ENCODE data around the gene TRIP13.

TRIP13 gene

DNA sequence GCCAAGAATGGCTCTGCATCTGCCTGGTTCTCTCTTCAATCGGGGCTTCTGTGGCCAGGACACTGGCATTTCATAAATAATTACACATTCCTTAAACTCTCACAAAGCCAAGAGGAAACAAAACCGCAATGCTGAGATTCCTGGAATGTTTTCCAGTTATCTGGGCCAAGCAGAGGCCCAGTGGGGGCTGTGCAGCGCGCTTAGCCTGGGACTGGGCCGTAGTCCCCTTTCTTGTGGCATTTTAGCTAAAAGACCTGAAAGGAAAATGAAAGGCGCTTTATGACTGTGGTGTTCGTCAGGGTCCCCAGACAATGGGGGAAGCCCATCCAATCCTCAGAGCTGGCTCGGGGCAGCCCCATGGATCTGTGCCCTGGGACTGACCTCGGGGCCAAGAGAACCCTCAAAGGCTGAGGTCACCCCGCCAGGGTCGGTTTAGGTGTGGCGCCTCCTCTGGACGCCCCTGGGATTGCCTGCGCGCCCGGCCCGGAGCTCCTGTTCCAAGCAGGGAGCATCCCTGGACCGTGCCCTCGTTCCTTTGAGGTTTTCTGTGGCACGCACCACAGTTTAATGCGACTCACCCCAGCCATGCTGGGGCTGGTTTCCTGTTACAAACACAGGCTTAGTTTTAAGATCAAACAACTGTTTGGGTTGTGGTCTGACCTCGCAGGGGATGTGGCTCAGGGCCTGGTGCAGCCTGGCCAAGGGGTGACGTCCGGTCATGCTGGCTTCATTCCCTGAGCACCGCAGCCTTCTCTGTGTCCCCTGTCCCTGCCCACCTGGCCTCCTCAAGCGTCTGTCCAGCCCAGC lies 64.5 kb downstream of the TRIP13 start:
- peak; percentile 94 for DNase-seq

DNA sequence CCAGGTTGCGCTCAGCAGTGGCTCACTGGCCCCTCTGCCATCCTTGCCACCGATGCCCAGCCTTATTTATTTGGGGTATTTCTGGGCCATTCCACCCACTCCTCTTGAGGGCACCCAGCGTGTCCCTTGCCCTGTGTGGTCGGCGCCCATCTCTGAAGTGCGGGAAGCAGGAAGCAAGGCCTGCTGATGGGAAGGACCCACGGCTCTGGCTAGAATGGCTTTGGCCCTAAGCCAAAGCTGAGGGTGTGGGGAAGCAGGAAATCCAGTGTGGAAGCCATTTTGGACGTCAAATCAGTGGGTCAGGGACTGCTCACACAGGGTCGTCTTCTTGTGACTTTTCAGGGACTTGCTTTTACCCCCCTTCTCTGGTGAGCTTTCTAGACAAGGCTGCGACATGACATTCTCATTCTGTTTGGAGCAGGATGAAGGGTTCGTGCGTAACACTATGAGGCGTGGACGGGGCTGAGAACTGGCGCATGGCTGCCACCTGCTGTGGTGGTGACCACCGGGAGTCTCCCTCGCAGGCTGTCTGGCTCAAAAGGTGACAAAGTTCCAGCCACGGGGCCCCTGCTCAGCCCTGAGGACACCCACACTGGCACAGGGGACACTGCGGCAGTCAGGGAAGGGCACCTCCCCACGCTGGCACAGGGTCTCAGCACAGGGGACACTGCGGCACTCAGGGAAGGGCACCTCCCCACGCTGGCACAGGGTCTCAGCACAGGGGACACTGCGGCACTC lies 65.2 kb downstream of the TRIP13 start:
- DNase-seq: no peak

DNA sequence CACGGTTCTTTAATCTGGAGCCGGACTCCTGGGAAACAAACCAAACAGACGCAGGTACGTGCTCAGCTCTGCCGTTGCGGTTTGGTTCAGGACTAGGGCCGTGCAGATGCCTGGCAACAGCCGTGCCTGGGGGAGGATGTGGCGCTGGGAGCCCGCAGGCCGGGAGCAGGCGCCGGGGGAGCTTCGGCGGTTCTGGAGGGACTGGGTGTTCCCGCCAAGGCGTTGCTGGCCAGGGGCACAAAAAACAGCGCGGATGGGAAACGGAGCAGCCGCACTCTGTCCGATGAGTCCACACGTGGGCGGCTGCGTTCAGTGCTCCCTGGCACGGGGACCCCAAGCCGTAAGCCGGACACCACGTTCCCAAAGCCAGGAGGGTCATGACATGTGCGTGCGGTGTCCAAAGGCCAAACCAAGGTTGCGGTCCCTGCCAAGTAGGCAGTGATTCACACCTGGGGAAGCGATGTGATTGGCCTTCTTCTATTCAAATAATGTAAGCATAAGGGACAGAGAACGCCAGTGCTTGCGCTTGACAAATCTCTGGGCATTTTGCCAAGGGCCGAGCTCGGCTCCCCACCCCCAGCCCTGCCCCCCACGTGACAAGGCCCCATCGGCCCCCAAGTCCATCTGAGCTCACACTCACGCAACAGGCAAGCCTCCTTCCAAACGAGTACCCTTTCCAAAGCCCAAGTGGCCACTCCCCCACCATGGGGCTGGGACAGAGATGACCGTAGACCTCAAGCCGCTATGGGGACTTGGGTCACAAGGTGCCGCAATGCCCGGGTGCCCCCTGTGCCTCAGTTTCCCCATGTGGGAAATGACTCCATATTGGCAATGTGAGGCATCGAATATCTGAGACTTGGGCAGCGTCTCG lies 66.3 kb downstream of the TRIP13 start:
- no peak for DNase-seq

DNA sequence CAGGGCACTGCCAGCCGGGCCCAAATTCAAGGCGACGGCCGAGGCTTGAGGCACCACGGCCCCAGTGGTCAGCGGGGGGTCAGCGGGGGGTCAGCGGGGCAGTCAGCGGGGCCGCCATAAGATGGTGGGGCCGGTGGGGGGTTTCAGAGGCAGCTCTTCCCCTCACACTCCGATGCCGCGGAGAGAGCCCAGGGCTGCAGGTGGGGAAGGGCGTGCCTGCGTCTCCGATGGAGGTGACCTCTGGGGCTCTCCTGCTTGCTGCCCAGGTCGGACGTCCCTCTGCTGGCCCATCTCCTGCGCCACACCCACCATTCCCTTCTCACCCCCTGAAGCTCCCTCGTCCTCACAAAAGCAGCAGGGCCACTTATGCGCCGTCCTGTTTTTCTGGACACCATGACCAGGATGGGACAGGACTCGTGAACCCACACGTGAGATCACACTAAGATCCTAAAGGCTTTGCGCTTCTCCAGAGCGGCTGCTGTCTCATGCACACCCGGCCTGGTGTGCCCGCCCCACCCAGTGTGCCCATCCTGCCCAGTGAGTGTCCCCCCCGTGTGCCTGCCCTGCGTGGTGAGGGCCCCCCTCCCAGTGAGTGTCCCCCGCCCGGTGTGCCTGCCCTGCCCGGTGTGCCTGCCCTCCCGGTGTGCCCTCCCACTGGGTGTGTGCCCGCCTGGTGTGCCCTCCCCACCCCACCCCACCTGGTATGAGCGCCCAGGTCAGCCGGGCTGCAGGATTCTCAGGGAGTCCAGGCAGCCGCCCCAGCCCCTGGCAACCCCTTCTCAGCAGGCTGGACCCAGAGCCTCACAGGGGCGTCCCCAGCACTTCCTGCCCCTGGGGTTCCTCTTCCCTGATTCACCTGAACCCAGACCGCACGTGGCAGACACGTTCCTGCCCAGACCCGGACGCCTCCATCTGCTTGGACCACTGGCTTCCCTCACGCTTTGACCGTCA lies 67.2 kb downstream of the TRIP13 start:
- no peak for DNase-seq

DNA sequence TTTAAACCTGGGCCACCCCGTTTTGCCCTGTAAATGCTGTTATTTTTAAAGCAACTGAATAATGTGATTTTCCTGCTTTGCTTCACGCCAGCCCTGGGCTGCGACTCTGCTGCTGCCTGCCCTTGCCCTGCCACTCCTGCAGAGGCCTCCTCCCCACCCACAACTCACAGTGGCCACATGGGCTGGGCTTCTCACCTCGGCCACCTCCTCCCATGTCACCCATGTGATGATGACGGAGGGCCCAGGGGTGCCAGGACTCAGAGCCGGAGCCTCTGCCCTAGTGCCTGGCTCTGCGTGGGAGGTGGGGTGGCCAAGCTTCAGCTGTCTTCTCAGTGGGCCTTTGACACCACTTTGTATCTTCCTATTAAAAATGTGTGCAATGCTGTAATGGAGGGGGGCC lies 67.9 kb downstream of the TRIP13 start:
- DNase-seq: no peak

- DNase-seq: no peak
Measured at GRCh38 chr5:961002-961710, 68.5 kb downstream of the TRIP13 start.

GRCh38 chr5:961711-962240 lies 69.1 kb downstream of the TRIP13 start:
- DNase-seq: no peak

GRCh38 chr5:962386-962785 lies 69.7 kb downstream of the TRIP13 start:
- DNase-seq: no peak

DNA sequence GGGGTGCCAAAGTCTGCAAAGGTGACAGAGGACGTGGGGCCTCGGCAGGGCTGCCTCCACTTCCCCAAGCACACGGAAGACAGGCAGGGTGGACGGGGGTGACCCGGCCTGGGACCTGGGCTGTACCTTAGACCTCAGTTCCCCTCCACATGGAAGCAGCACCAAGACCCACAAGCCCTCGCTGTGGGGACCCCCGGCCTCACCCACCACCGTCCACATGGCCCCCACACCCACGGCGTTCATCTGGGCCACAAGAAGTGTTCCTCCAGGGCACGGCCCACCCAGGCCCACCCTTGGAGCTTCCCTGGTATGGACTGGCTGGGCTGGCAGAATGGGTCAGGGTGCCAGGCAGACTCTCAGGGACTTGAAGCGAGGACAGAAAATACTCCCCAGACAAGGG lies 70.1 kb downstream of the TRIP13 start:
- no peak for DNase-seq

- DNase-seq: no peak
Measured at GRCh38 chr5:963310-963672, 70.6 kb downstream of the TRIP13 start.

DNA sequence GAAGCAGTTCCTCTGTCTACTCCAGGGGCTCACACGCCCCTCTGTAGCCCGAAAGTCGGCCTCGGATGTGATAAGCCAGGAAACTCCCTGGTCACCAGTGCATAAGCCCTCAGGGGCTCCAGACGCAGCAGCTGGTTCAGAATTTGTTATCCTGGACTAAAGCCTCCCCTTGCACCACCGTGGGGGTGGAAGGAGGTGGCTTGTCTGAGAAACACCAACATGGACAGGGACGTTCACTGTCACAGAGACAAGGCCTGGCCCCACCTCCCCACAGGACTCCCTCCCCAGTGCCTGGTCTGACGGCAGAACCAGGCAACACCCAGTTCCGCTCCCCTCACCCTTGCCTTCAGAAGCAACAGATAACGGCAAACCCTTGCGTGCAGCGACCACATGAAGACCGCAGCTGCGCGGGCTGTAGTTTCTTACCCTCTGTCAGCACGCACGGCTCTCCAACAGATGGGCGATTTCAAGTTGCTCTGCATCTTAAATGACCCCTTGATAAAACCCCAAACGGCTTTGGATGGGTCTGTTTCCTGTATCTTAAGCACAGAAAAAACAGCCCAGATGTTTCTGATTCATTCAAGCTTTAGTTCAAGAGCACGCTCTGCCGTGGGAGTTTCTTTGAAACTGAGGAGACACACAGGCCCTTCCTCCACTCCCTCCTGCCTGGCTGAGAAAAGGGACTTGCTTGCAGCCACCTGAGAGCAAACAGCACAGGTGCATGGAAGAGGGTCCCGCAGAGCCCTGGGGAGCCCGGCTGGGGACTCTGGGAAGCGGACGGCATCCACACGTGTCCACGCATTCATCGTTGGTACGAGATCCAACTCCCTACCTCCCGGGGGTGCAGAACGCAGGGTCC lies 71.2 kb downstream of the TRIP13 start:
- DNase-seq: peak; percentile 42

DNA sequence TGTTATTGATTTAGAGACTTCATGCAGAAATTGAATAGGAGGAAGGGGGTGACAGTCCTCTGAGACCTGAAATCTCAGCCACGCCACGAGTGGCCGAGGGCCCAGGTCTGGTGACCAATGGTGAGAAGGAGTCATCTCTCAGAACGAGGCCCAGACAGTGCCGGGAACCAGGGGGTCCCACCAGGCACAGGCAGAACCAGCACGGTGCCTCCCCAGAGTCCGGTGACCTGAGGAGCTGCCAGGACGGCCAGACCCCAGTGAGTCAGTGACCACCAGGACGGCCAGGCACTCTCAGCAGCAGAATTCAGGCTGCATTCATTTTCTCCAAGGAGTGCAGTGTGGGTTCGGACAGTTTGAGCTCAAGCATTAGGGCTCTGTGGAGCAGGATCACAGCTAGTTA lies 72.1 kb downstream of the TRIP13 start:
- DNase-seq: no peak

DNA sequence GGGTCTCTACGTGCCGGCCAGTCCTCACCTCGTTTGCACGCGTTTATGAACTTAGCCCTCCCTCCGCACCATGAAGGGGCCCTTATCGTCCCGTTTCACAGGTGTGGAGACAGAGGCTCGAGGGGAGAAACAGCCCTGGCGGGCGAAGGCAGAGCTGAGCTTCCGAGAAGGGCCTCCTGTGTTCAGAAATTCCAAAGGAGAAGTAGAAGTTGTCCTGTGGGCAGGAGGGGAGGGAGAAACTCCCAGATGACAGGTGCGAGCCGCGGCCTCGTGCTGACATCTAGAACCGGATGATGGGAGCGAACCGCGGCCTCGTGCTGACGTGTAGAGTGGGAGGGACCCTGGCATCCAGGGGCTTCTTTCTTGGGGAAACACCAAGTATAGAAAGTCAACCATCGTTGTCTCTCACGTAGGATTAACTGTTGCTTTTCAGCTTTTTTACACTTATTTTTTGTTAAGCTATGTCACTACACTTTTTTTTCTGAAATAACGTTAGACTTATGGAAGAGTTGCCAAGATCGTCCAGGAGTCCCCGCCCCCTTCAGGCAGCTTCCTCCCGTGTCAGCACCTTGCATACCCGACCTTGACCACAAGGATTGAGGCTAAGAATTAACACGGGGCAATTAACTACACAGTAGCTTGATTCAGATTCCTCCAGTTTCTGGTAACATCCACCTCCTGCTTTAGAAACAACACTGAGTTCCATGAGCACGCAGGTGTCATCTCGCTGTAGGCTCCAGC lies 73.1 kb downstream of the TRIP13 start:
- no peak for DNase-seq

DNA sequence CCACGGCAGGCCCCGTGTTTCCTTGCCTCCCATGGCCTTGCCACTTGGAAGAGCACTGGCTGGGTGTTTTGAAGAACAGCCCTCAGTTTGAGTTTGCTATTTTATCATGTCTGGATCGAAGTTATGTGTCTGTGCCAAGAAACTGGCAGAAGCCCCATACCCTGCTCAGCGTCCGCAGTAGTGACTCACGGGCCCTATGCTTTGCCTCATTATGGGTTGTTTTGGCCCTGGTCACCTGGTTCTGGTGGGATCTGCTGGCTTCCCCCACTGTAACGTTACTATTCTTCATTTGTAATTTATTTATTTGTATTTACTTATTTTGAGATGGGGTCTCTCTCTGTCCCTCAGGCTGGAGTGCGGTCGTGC lies 73.6 kb downstream of the TRIP13 start:
- DNase-seq: no peak

- DNase-seq: no peak
Measured at GRCh38 chr5:966941-967340, 74.3 kb downstream of the TRIP13 start.
